A673 (cell line): ENCODE measurements around the gene CCDC69.

ENCODE experiments used
- EZH2 ChIP-seq: fragments of 200-600 bp; sonication (generic); IDR thresholded peaks from 2 replicates; pipeline ENCODE4 v1.6.1; 2017; ENCODE audit warnings: borderline replicate concordance, low read depth, mild to moderate bottlenecking, mixed read lengths, antibody characterized with exemption, low read length; ENCODE audit not compliant: poor library complexity, severe bottlenecking
- TF ChIP-seq, protein P1 (sequence below): fragments of 300-800, 200-600 bp; sonication (generic); conservative IDR thresholded peaks from 2 replicates; pipeline ENCODE4 v1.5.1; 2017; ENCODE audit warnings: low read depth, mild to moderate bottlenecking, antibody characterized with exemption, low read length, moderate library complexity, mixed read lengths

DNA sequence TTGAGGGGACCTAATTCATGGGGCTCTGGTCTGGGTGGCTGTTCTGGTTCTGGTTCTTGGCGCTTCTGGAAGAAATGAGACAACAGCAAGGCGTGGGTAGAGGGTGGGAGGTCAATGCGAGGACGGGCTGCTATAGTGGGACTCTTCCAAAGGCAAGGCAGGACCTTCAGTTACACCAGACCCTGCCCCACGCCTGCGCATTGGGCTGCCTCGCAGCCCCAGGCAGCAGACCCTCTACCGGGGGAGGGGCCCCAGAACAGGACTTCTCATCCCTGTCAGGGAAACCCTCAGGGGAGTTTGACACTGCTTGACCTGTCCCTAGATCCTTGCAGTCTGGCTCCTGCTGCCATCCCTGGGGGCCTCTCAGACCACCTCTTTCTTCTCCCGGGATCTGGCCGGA is 18.5 kb downstream of the CCDC69 start:
- TF ChIP-seq, protein P1, sequence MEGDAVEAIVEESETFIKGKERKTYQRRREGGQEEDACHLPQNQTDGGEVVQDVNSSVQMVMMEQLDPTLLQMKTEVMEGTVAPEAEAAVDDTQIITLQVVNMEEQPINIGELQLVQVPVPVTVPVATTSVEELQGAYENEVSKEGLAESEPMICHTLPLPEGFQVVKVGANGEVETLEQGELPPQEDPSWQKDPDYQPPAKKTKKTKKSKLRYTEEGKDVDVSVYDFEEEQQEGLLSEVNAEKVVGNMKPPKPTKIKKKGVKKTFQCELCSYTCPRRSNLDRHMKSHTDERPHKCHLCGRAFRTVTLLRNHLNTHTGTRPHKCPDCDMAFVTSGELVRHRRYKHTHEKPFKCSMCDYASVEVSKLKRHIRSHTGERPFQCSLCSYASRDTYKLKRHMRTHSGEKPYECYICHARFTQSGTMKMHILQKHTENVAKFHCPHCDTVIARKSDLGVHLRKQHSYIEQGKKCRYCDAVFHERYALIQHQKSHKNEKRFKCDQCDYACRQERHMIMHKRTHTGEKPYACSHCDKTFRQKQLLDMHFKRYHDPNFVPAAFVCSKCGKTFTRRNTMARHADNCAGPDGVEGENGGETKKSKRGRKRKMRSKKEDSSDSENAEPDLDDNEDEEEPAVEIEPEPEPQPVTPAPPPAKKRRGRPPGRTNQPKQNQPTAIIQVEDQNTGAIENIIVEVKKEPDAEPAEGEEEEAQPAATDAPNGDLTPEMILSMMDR, result no peak
- TF ChIP-seq EZH2, result no peak
